Neural progenitor cell (in vitro differentiated cells): Measurements from ENCODE around the gene GCNT2. TPM values are rescaled to one million over a fixed set of nuclear protein-coding genes. Genes with fewer than 3 reads are reported as not detected.
A peak's percentile ranks its signal among the peaks of the same experiment; 100 is the strongest.

Experiments
- DNase-seq: peaks from one replicate; pipeline ENCODE4 v3.0.0-alpha.2; 2016; ENCODE audit warnings: low spot score
- H2AFZ ChIP-seq: fragments of 200-600 bp; sonication (generic); replicated peaks from 2 replicates; pipeline ENCODE4 v1.6.1; 2016; ENCODE audit warnings: antibody characterized with exemption
- H3F3A ChIP-seq: fragments of 200-600 bp; sonication (generic); 2 replicates; pipeline ENCODE4 v1.6.1; 2016; ENCODE audit warnings: antibody characterized with exemption, low read depth
- H3K27ac ChIP-seq: fragments of 200-600 bp; sonication (generic); 2 replicates; pipeline ENCODE4 v1.5.1; 2016; ENCODE audit warnings: mild to moderate bottlenecking
- H3K27me3 ChIP-seq: fragments of 200-600 bp; sonication (generic); 2 replicates; pipeline ENCODE4 v1.6.1; 2016; ENCODE audit warnings: mild to moderate bottlenecking, moderate library complexity
- H3K36me3 ChIP-seq: fragments of 200-600 bp; sonication (generic); 2 replicates; pipeline ENCODE4 v1.5.1; 2016
- H3K4me1 ChIP-seq: fragments of 200-600 bp; sonication (generic); 2 replicates; pipeline ENCODE4 v1.6.1; 2016; ENCODE audit warnings: mixed run types
- H3K4me2 ChIP-seq: fragments of 200-600 bp; sonication (generic); 2 replicates; pipeline ENCODE4 v1.6.1; 2016
- H3K4me3 ChIP-seq: fragments of 200-600 bp; sonication (generic); 2 replicates; pipeline ENCODE4 v1.5.1; 2016
- H3K79me2 ChIP-seq: fragments of 200-600 bp; sonication (generic); 2 replicates; pipeline ENCODE4 v1.6.1; 2016; ENCODE audit warnings: low read depth
- H3K9ac ChIP-seq: fragments of 200-600 bp; sonication (generic); 2 replicates; pipeline ENCODE4 v1.6.1; 2016
- H3K9me3 ChIP-seq: fragments of 200-600 bp; sonication (generic); 2 replicates; pipeline ENCODE4 v1.5.1; 2016; ENCODE audit warnings: low read depth
- H4K20me1 ChIP-seq: fragments of 200-600 bp; sonication (generic); 2 replicates; pipeline ENCODE4 v1.6.1; 2016; ENCODE audit warnings: low read depth
- H3K27ac Mint-ChIP-seq: 3 replicates; pipeline ENCODE4 v1.8.0; 2021; ENCODE audit warnings: mixed read lengths
- H3K27me3 Mint-ChIP-seq: 2 replicates; pipeline ENCODE4 v1.8.0; 2022; ENCODE audit warnings: low read depth, mild to moderate bottlenecking, inconsistent platforms, moderate library complexity, mixed read lengths; ENCODE audit not compliant: insufficient read depth
- H3K36me3 Mint-ChIP-seq: 3 replicates; pipeline ENCODE4 v1.8.0; 2021; ENCODE audit warnings: mixed read lengths
- H3K4me1 Mint-ChIP-seq: 3 replicates; pipeline ENCODE4 v1.8.0; 2021; ENCODE audit warnings: mixed read lengths
- H3K4me3 Mint-ChIP-seq: 3 replicates; pipeline ENCODE4 v1.8.0; 2021; ENCODE audit warnings: mild to moderate bottlenecking, moderate library complexity, mixed read lengths
- H3K9me3 Mint-ChIP-seq: 3 replicates; pipeline ENCODE4 v1.8.0; 2020; ENCODE audit warnings: mixed read lengths
- CTCF ChIP-seq: fragments of 200-600 bp; sonication (generic); IDR thresholded peaks from 2 replicates; pipeline ENCODE4 v1.5.1; 2017; ENCODE audit warnings: antibody characterized with exemption, mild to moderate bottlenecking
- EZH2 ChIP-seq: fragments of 200-600 bp; sonication (generic); IDR thresholded peaks from 2 replicates; pipeline ENCODE4 v1.6.1; 2017; ENCODE audit warnings: antibody characterized with exemption, mild to moderate bottlenecking, moderate library complexity
- EZH2phosphoT487 ChIP-seq: fragments of 200-600 bp; sonication (generic); IDR thresholded peaks from 2 replicates; pipeline ENCODE4 v1.6.1; 2017; ENCODE audit warnings: antibody characterized with exemption
- total RNA-seq: library from RNA; depleted of rRNA; stranded (reverse); fragments of >200 nt; gene quantifications from 2 replicates; pipeline ENCODE4 v1.2.3, GENCODE V29; 2015; ENCODE audit warnings: low replicate concordance

The GCNT2 gene
- total RNA-seq, 1 donor from 2014 or later, result 48.4 TPM

GRCh38 chr6:10618409-10618808 lies 97.3 kb downstream of the GCNT2 start:
- no peak for DNase-seq
- Histone ChIP-seq H3K4me1 (peaks cover 6% of the 10 kb centered on the region), H4K20me1 (no peaks in the 10 kb centered on the region), H3K9me3 (no peaks in the 10 kb centered on the region), H3K36me3 (peaks cover 6% of the 10 kb centered on the region), H3K4me2 (no peak overlapping the region), H3F3A (no peaks in the 10 kb centered on the region), H3K4me3 (no peak overlapping the region), H3K27ac (peak overlapping the region; percentile 13), H2AFZ (no peak overlapping the region), H3K9ac (no peak overlapping the region), H3K79me2 (peaks cover 34% of the 10 kb centered on the region), H3K27me3 (no peaks in the 10 kb centered on the region)
- TF ChIP-seq EZH2phosphoT487 (no peak), EZH2 (no peak), CTCF (no peak)
- Mint-ChIP-seq H3K27ac (no peak overlapping the region), H3K9me3 (peaks cover 6% of the 10 kb centered on the region), H3K27me3 (no peaks in the 10 kb centered on the region), H3K4me1 (no peaks in the 10 kb centered on the region), H3K36me3 (peaks cover 12% of the 10 kb centered on the region), H3K4me3 (no peak overlapping the region)

GRCh38 chr6:10621213-10621612 lies 100.1 kb downstream of the GCNT2 start:
- H2AFZ ChIP-seq, result no peak overlapping the region
- H3K27ac ChIP-seq, result no peak overlapping the region
- Mint-ChIP-seq H3K9me3 (peaks cover 2% of the 10 kb centered on the region), H3K4me3 (no peak overlapping the region), H3K27me3 (peaks cover 2% of the 10 kb centered on the region), H3K27ac (peak overlapping the region; percentile 57), H3K4me1 (peaks cover 2% of the 10 kb centered on the region), H3K36me3 (peaks cover 17% of the 10 kb centered on the region)
- no peaks in the 10 kb centered on the region for H4K20me1 ChIP-seq
- H3K36me3 ChIP-seq, result peaks cover 6% of the 10 kb centered on the region
- peaks cover 6% of the 10 kb centered on the region for H3K4me1 ChIP-seq
- peaks cover 21% of the 10 kb centered on the region for H3K79me2 ChIP-seq
- no peak overlapping the region for H3K4me3 ChIP-seq
- H3K27me3 ChIP-seq, result no peaks in the 10 kb centered on the region
- peaks cover 4% of the 10 kb centered on the region for H3F3A ChIP-seq
- no peak overlapping the region for H3K4me2 ChIP-seq
- TF ChIP-seq EZH2, result no peak
- no peak for TF ChIP-seq EZH2phosphoT487
- TF ChIP-seq CTCF, result no peak
- no peak for DNase-seq
- H3K9ac ChIP-seq, result no peak overlapping the region
- H3K9me3 ChIP-seq, result no peaks in the 10 kb centered on the region

GRCh38 chr6:10621847-10622246 lies 100.7 kb downstream of the GCNT2 start:
- no peak overlapping the region for H3K27ac ChIP-seq
- Mint-ChIP-seq H3K27ac (no peak overlapping the region), H3K4me1 (peaks cover 8% of the 10 kb centered on the region), H3K27me3 (peaks cover 2% of the 10 kb centered on the region), H3K4me3 (no peak overlapping the region), H3K9me3 (peaks cover 2% of the 10 kb centered on the region), H3K36me3 (peaks cover 17% of the 10 kb centered on the region)
- H3K4me2 ChIP-seq, result no peak overlapping the region
- peaks cover 10% of the 10 kb centered on the region for H3F3A ChIP-seq
- H3K4me3 ChIP-seq, result no peak overlapping the region
- no peaks in the 10 kb centered on the region for H4K20me1 ChIP-seq
- no peak for TF ChIP-seq EZH2phosphoT487
- peak; percentile 14 for TF ChIP-seq CTCF
- DNase-seq, result no peak
- peaks cover 18% of the 10 kb centered on the region for H3K79me2 ChIP-seq
- no peak overlapping the region for H2AFZ ChIP-seq
- no peaks in the 10 kb centered on the region for H3K27me3 ChIP-seq
- H3K36me3 ChIP-seq, result peaks cover 9% of the 10 kb centered on the region
- peaks cover 13% of the 10 kb centered on the region for H3K4me1 ChIP-seq
- no peak overlapping the region for H3K9ac ChIP-seq
- H3K9me3 ChIP-seq, result no peaks in the 10 kb centered on the region

GRCh38 chr6:10624836-10625235 lies 103.7 kb downstream of the GCNT2 start:
- Histone ChIP-seq H3K9me3 (no peaks in the 10 kb centered on the region), H4K20me1 (no peaks in the 10 kb centered on the region), H3K4me2 (no peak overlapping the region), H3K36me3 (peaks cover 14% of the 10 kb centered on the region), H3K4me1 (peaks cover 14% of the 10 kb centered on the region), H3K27me3 (no peaks in the 10 kb centered on the region), H3K4me3 (no peak overlapping the region), H3K79me2 (no peaks in the 10 kb centered on the region), H3K9ac (no peak overlapping the region), H3K27ac (no peak overlapping the region), H3F3A (peaks cover 13% of the 10 kb centered on the region), H2AFZ (no peak overlapping the region)
- no peak for TF ChIP-seq EZH2
- H3K27me3 Mint-ChIP-seq, result peaks cover 2% of the 10 kb centered on the region
- peaks cover 20% of the 10 kb centered on the region for H3K36me3 Mint-ChIP-seq
- H3K4me1 Mint-ChIP-seq, result peaks cover 9% of the 10 kb centered on the region
- H3K9me3 Mint-ChIP-seq, result peaks cover 2% of the 10 kb centered on the region
- no peak for DNase-seq
- H3K4me3 Mint-ChIP-seq, result no peak overlapping the region
- H3K27ac Mint-ChIP-seq, result no peak overlapping the region
